Endothelial cell of umbilical vein (primary cell): Measurements from ENCODE around the gene DNAH3.

ENCODE experiments used
- EZH2 ChIP-seq: IDR thresholded peaks from 2 replicates; pipeline ENCODE4 v1.6.1; 2012; ENCODE audit warnings: borderline replicate concordance, low read depth, mild to moderate bottlenecking, moderate library complexity, low read length, inconsistent platforms; ENCODE audit not compliant: severe bottlenecking
- GATA2 ChIP-seq: IDR thresholded peaks from 2 replicates; pipeline ENCODE4 v1.7.0; 2011; ENCODE audit warnings: low read depth, mild to moderate bottlenecking, moderate library complexity, mixed read lengths, low read length; ENCODE audit not compliant: insufficient read length, insufficient read depth
- JUN ChIP-seq: IDR thresholded peaks from 2 replicates; pipeline ENCODE4 v1.6.1; 2011; ENCODE audit warnings: borderline replicate concordance, low read depth; ENCODE audit not compliant: insufficient read length, insufficient read depth
- MYC ChIP-seq: IDR thresholded peaks from one replicate; pipeline ENCODE4 v1.6.1; 2011; ENCODE audit warnings: mild to moderate bottlenecking, low read depth, low read length
- POLR2A ChIP-seq: IDR thresholded peaks from 2 replicates; pipeline ENCODE4 v1.6.1; 2012; ENCODE audit warnings: low read depth, mild to moderate bottlenecking, control low read depth, low read length
- POLR2AphosphoS5 ChIP-seq: IDR thresholded peaks from 2 replicates; pipeline ENCODE4 v1.6.1; 2012; ENCODE audit warnings: low read depth, mild to moderate bottlenecking, control low read depth, low read length, moderate library complexity; ENCODE audit not compliant: insufficient read depth
- TF ChIP-seq, protein P1 (sequence below), 2 donors: IDR thresholded peaks; 1 replicate in 1 of 2; 2 replicates in 1 of 2; pipeline ENCODE4 v1.5.1; 2011; ENCODE audit warnings: low read length in 2 of 2, mild to moderate bottlenecking in 2 of 2, moderate library complexity in 2 of 2, control low read depth in 1 of 2, inconsistent platforms in 1 of 2, low read depth in 1 of 2; ENCODE audit not compliant: insufficient read depth in 1 of 2; ENCODE audit errors: extremely low read depth in 1 of 2
- TF ChIP-seq, protein P2 (sequence below): IDR thresholded peaks from 2 replicates; pipeline ENCODE4 v1.6.1; 2011; ENCODE audit not compliant: insufficient read depth, insufficient read length

DNA sequence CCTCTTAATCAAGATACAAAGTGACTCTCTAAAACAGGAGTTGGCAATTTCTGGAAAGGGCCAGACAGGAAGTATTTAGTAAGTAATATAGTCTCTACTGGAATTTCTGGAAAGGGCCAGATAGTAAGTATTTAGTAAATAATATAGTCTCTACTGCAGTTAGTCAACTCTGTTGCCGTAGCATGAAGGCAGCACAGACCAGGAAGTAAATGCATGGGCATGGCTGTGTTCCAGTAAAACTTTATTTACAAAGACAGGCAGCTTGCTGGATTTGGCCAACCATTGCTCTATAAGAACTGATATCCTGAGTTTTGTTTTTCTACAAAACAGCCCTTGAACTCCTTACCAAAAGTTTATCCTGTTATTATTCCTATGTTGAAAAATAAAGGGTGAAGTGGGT, 24.8 kb upstream of the DNAH3 start:
- no peak for TF ChIP-seq GATA2
- TF ChIP-seq, protein P1, sequence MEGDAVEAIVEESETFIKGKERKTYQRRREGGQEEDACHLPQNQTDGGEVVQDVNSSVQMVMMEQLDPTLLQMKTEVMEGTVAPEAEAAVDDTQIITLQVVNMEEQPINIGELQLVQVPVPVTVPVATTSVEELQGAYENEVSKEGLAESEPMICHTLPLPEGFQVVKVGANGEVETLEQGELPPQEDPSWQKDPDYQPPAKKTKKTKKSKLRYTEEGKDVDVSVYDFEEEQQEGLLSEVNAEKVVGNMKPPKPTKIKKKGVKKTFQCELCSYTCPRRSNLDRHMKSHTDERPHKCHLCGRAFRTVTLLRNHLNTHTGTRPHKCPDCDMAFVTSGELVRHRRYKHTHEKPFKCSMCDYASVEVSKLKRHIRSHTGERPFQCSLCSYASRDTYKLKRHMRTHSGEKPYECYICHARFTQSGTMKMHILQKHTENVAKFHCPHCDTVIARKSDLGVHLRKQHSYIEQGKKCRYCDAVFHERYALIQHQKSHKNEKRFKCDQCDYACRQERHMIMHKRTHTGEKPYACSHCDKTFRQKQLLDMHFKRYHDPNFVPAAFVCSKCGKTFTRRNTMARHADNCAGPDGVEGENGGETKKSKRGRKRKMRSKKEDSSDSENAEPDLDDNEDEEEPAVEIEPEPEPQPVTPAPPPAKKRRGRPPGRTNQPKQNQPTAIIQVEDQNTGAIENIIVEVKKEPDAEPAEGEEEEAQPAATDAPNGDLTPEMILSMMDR (IDR thresholded peaks at IDR 0.05; ENCODE audit: extremely low read depth in 1 of 2, insufficient read depth in 1 of 2, low read depth in 1 of 2, low read length in 2 of 2): no peak
- TF ChIP-seq POLR2A: no peak
- TF ChIP-seq EZH2: no peak
- TF ChIP-seq, protein P2, sequence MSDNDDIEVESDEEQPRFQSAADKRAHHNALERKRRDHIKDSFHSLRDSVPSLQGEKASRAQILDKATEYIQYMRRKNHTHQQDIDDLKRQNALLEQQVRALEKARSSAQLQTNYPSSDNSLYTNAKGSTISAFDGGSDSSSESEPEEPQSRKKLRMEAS: no peak
- TF ChIP-seq JUN: no peak
- TF ChIP-seq POLR2AphosphoS5: no peak
- TF ChIP-seq MYC: no peak
